Stimulated activated CD8-positive, alpha-beta memory T cell treated with anti-CD3 and anti-CD28 coated beads, Interleukin-15, amount 100 ng/mL, for 4 hours (primary cell): ENCODE data around the gene DMXL2.

Experiments
- DNase-seq, 2 donors: peaks; one replicate each; pipeline ENCODE4 v3.0.0-alpha.2; 2020; ENCODE audit warnings: low read depth in 2 of 2

DMXL2 gene

GRCh38 chr15:51416129-51416528 is 206.4 kb downstream of the DMXL2 start:
- DNase-seq, result no peak

- no peak for DNase-seq
These were observed 208.2 kb downstream of the DMXL2 start for GRCh38 chr15:51414256-51414860.

GRCh38 chr15:51405693-51406523 is 216.7 kb downstream of the DMXL2 start:
- DNase-seq, result no peak

- DNase-seq, result no peak
These were observed 218.4 kb downstream of the DMXL2 start for GRCh38 chr15:51403946-51404695.

- no peak for DNase-seq
These were observed 219.3 kb downstream of the DMXL2 start for GRCh38 chr15:51403072-51403878.

- no peak for DNase-seq
These were observed 220.6 kb downstream of the DMXL2 start for GRCh38 chr15:51401872-51402517.

GRCh38 chr15:51401051-51401780 is 221.4 kb downstream of the DMXL2 start:
- DNase-seq, result no peak

- no peak for DNase-seq
These were observed 223.9 kb downstream of the DMXL2 start for GRCh38 chr15:51398626-51399025.
